Measurements from ENCODE around the gene ADGRG7.

The ADGRG7 gene

DNA sequence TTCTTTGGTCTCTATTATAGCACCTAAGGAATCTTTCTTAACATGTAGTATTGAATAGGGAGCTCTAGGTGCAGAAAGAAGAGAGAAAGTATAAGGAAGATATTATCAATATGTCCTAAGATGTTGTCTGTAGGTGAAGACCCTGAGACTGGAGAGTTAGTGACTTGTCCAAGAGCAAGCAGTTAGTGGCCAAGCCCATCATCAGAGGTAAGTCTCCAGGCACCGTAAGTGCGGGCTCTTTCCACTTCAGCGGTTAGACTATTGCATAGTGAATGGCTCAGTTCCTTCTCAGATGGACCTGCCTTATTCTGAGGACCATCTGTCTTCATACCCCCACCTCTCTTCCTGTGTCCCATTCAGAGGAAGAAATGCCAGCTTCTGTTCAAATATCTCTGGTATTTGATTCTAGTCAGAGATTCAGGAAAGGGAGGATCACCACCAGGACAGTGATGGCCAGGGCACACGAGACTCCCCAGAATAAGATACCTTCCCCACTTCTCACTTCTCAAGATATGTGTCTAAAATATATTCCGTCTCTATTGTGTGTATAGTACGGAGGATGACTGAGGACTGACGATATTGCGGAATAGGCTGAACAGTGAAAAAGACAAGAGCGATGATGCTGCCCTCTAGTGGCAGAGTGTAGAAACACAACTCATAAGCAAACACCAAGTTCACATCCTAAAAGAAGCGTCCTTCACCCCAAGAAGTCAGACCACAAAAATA lies 19.1 kb upstream of the ADGRG7 start:
- Mint-ChIP-seq H3K36me3 (ENCODE audit: low read depth) (no peaks in the 10 kb centered on the region), H3K4me3 (peak overlapping the region; percentile 49), H3K27ac (no peak overlapping the region), H3K4me1 (peaks cover 4% of the 10 kb centered on the region), H3K9me3 (peaks cover 19% of the 10 kb centered on the region), H3K27me3 (ENCODE audit: low read depth, poor library complexity) (peaks cover 3% of the 10 kb centered on the region)
- DNase-seq, result peak; percentile 57
- TF ChIP-seq, protein P1, sequence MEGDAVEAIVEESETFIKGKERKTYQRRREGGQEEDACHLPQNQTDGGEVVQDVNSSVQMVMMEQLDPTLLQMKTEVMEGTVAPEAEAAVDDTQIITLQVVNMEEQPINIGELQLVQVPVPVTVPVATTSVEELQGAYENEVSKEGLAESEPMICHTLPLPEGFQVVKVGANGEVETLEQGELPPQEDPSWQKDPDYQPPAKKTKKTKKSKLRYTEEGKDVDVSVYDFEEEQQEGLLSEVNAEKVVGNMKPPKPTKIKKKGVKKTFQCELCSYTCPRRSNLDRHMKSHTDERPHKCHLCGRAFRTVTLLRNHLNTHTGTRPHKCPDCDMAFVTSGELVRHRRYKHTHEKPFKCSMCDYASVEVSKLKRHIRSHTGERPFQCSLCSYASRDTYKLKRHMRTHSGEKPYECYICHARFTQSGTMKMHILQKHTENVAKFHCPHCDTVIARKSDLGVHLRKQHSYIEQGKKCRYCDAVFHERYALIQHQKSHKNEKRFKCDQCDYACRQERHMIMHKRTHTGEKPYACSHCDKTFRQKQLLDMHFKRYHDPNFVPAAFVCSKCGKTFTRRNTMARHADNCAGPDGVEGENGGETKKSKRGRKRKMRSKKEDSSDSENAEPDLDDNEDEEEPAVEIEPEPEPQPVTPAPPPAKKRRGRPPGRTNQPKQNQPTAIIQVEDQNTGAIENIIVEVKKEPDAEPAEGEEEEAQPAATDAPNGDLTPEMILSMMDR (IDR thresholded peaks at IDR 0.05), result peak; percentile 88

DNA sequence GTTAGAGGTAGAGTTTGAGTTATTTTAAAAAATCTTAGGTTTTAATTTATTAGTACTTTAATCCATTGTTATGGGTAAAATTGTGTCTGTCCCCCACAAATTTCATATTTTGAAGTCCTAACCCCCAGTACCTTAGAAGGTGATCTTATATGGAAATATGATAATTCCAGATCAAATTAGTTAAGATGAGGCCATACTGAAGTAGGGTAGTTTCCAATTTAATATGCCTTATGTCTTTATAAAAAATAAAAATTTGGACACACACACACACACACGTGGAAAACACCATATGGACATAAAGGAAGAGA lies 18.6 kb upstream of the ADGRG7 start:
- Mint-ChIP-seq H3K4me3 (no peak overlapping the region), H3K27me3 (ENCODE audit: low read depth, poor library complexity) (peaks cover 3% of the 10 kb centered on the region), H3K36me3 (ENCODE audit: low read depth) (no peaks in the 10 kb centered on the region), H3K9me3 (peaks cover 14% of the 10 kb centered on the region), H3K27ac (no peak overlapping the region), H3K4me1 (peaks cover 4% of the 10 kb centered on the region)
- TF ChIP-seq, protein P1 (IDR thresholded peaks at IDR 0.05), result no peak
- DNase-seq, result no peak

DNA sequence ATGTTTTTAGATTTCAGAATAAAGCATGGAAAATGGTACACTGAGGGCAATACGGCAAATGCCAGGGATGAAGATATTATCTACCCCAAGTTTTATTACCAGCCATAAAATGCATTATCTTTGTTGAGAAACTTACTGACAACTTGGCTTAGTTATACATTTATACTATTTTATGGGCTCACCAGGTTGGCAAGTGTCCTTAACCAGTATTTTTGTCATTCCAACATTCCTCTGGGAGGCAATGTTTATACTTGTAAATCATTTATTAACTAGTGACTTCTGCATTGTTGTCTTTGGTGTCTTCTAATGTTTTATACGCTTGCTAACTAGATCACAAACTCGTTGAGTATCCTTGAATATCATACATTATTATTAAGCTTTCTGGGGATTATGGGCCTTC lies 18.0 kb upstream of the ADGRG7 start:
- H3K9me3 Mint-ChIP-seq, result peaks cover 8% of the 10 kb centered on the region
- H3K4me3 Mint-ChIP-seq, result no peak overlapping the region
- H3K36me3 Mint-ChIP-seq (ENCODE audit: low read depth), result no peaks in the 10 kb centered on the region
- no peak overlapping the region for H3K27ac Mint-ChIP-seq
- H3K4me1 Mint-ChIP-seq, result peaks cover 4% of the 10 kb centered on the region
- no peak for DNase-seq
- TF ChIP-seq, protein P1 (IDR thresholded peaks at IDR 0.05), result no peak
- peaks cover 3% of the 10 kb centered on the region for H3K27me3 Mint-ChIP-seq (ENCODE audit: low read depth, poor library complexity)

DNA sequence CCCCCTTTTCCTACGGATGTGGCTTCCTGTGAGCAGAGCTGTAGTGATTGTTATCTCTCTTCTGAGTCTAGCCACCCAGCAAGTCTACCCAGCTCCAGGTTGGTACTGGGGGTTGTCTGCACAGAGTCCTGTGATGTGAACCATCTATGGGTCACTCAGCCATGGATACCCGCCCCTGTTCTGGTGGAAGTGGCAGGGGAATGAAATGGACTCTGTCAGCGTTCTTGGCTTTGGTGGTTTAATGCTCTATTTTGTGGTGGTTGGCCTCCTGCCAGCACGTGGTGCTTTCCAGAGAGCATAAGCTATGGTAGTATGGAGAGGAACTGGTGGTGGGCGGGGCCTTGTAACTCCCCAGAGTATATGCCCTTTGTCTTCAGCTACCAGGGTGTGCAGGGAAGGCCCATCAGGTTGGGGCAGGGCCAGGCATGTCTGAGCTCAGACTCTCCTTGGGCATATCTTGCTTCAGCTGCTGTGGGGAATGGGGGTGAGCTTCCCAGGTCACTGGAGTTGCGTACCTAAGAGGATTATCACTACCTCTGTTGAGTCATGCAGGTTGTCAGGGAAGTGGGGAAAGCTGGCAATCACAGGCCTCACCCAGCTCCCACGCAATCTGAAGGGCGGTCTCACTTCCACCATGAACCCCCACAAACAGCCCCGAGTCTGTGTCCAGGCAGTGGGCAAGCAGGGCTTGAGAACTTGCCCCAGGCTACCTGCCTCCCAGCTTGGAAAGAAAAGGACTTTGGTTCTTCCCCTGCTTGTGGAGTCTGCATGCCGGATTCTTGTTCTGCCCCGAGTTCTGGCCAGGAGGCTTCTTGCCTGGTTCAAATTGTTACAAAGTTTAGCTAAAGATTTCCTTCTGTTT lies 9.0 kb upstream of the ADGRG7 start:
- Mint-ChIP-seq H3K27ac (no peak overlapping the region), H3K36me3 (ENCODE audit: low read depth) (no peaks in the 10 kb centered on the region), H3K4me1 (no peaks in the 10 kb centered on the region), H3K4me3 (no peak overlapping the region), H3K9me3 (peaks cover 11% of the 10 kb centered on the region), H3K27me3 (ENCODE audit: low read depth, poor library complexity) (peaks cover 3% of the 10 kb centered on the region)
- TF ChIP-seq, protein P1 (IDR thresholded peaks at IDR 0.05), result no peak
- DNase-seq, result no peak

DNA sequence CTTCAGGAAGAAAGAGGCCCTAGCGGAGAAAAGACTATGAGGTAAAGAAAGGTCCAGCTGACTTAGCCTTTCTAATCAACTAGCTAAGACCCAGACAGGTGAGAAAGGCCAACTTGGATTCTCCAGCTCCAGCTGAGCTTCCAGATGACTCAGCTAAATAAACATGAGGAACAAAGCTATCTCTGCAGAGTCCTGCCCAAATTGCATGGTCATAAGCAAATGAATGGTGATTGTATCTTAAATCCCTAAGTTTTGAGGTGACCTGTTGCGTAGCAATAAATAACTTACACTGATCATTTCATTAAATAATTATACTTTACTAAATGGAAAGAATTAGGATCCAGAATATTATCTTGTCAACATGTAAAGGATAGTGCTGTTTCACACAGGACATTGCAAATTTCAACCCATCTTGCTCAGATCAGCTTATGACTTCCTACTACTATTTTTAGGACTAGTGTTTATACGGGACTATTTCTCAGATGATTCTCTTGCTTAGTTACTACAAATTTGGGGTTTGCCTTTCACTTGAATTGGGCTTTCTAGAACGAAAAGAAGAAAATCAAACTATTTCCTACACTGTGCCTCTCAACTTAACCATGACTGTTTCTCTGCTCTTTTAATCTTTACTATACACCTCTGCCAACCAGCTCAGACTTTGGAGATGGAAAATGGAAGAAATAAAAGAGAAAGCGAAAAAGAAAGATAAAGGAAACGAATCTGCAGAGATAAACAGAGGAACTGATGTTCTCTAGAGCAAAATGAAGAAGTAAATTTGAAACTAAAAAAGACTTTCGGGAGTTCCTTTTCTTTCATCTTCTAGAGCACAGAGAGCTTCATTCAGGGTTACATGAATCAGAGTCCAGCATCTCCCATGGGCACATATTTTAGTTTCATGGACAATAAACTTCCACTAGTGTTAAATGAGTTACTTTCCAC lies 6.6 kb upstream of the ADGRG7 start:
- no peak overlapping the region for H3K27ac Mint-ChIP-seq
- TF ChIP-seq, protein P1 (IDR thresholded peaks at IDR 0.05), result no peak
- no peaks in the 10 kb centered on the region for H3K4me1 Mint-ChIP-seq
- H3K27me3 Mint-ChIP-seq (ENCODE audit: low read depth, poor library complexity), result peaks cover 3% of the 10 kb centered on the region
- no peak overlapping the region for H3K4me3 Mint-ChIP-seq
- DNase-seq, result no peak
- H3K9me3 Mint-ChIP-seq, result peaks cover 11% of the 10 kb centered on the region
- no peaks in the 10 kb centered on the region for H3K36me3 Mint-ChIP-seq (ENCODE audit: low read depth)
